ENCODE data around the gene SOX14.

The SOX14 gene

GRCh38 chr3:137770835-137771399 is 6.8 kb downstream of the SOX14 start:
- DNase-seq (ENCODE audit: low read depth, low spot score), result no peak
- H3K9ac ChIP-seq (ENCODE audit: insufficient read length), result no peak overlapping the region
- H3K27ac ChIP-seq, result no peak overlapping the region
- H3K4me3 ChIP-seq, result peak overlapping the region; percentile 26; the same call in 1 of the 2 replicates
- H3K36me3 ChIP-seq (ENCODE audit: insufficient read depth, low read length), result no peaks in the 10 kb centered on the region
- no peaks in the 10 kb centered on the region for H3K9me3 ChIP-seq (ENCODE audit: low read depth, low read length)
- TF ChIP-seq EZH2 (IDR thresholded peaks at IDR 0.05) (peak; percentile 92), FOXP2 (optimal IDR thresholded peaks at IDR 0.05; ENCODE audit: control extremely low read depth, extremely low read length, insufficient read depth) (no peak)

- Histone ChIP-seq H3K27ac (no peak overlapping the region), H3K9me3 (ENCODE audit: low read depth, low read length) (no peaks in the 10 kb centered on the region), H3K4me3 (peak overlapping the region; percentile 26; the same call in 1 of the 2 replicates), H3K36me3 (ENCODE audit: insufficient read depth, low read length) (no peaks in the 10 kb centered on the region), H3K9ac (ENCODE audit: insufficient read length) (no peak overlapping the region)
- DNase-seq (ENCODE audit: low read depth, low spot score), result no peak
- TF ChIP-seq FOXP2 (optimal IDR thresholded peaks at IDR 0.05; ENCODE audit: control extremely low read depth, extremely low read length, insufficient read depth) (no peak), EZH2 (IDR thresholded peaks at IDR 0.05) (peak; percentile 98)
These were observed 7.5 kb downstream of the SOX14 start for GRCh38 chr3:137771401-137772213.

DNA sequence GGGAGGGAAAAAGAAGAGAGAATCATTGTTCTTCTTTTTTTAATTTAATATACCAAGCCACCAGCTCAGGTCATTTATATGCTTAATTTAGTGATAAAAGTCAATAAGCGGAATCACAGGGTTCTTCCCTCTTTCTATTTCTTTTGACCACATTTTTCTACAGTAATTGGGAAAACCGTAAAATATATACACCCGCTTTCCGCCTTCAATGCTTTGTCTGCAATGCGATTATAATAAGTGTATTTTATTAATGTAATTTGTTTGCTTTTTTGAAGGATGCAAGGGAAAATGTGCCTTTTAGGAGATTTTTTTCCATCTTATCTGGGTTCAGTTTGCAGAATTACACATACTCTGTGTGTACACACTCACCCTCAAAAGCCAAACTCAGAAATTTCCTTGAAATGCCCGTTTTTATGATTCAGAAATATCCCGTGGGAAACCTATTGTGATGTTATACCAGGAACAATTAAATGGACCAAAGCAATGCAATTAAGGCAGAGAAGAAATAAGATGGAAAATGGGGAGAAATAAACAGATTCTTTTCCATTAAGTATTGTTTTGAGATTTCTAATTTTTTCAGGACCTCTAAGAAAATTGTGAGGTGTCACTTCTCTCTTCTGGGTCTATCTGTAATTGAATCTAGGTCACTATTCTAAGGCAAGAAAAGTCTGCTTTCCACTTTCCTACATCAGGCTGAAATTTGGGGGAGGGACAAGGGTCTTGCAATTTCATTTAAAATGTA is 8.3 kb downstream of the SOX14 start:
- Histone ChIP-seq H3K27ac (no peak overlapping the region), H3K9ac (ENCODE audit: insufficient read length) (no peak overlapping the region), H3K4me3 (no peak overlapping the region), H3K9me3 (ENCODE audit: low read depth, low read length) (no peaks in the 10 kb centered on the region), H3K36me3 (ENCODE audit: insufficient read depth, low read length) (no peaks in the 10 kb centered on the region)
- TF ChIP-seq EZH2 (IDR thresholded peaks at IDR 0.05), result peak; percentile 29
- no peak for TF ChIP-seq FOXP2 (optimal IDR thresholded peaks at IDR 0.05; ENCODE audit: control extremely low read depth, extremely low read length, insufficient read depth)
- TF ChIP-seq POLR2AphosphoS5 (IDR thresholded peaks at IDR 0.05; ENCODE audit: borderline replicate concordance, low read depth, low read length), result no peak
- no peak for DNase-seq (ENCODE audit: low read depth, low spot score)

DNA sequence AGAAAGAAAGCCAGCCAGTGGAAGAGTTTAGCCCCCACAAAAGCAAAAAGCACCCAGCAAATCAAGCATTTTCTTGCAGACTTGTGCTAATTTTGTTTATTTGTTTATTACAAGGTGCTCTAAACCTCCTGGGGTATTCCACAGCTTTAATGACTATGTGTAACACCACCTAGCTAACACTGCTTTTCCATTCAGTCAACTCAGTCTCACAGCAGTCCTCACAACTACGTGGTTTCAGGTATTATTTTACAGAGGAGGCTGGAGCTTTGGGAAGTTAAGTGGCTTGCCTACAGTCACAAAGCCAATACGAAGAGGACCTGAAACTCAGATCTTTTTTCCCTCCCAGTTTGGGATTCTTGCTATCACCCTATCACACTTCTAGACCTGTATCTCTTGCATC is 14.8 kb downstream of the SOX14 start:
- no peak for TF ChIP-seq FOXP2 (optimal IDR thresholded peaks at IDR 0.05; ENCODE audit: control extremely low read depth, extremely low read length, insufficient read depth)
- DNase-seq (ENCODE audit: low read depth, low spot score), result no peak
- H3K9ac ChIP-seq (ENCODE audit: insufficient read length), result no peak overlapping the region
- H3K27ac ChIP-seq, result no peak overlapping the region
- H3K9me3 ChIP-seq (ENCODE audit: low read depth, low read length), result no peaks in the 10 kb centered on the region
- no peaks in the 10 kb centered on the region for H3K36me3 ChIP-seq (ENCODE audit: insufficient read depth, low read length)
- no peak overlapping the region for H3K4me3 ChIP-seq

GRCh38 chr3:137787529-137787928 is 23.4 kb downstream of the SOX14 start:
- TF ChIP-seq FOXP2 (optimal IDR thresholded peaks at IDR 0.05; ENCODE audit: control extremely low read depth, extremely low read length, insufficient read depth) (no peak), POLR2AphosphoS5 (IDR thresholded peaks at IDR 0.05; ENCODE audit: borderline replicate concordance, low read depth, low read length) (no peak), EZH2 (IDR thresholded peaks at IDR 0.05) (no peak)
- Histone ChIP-seq H3K4me3 (no peak overlapping the region), H3K27ac (no peak overlapping the region), H3K9me3 (ENCODE audit: low read depth, low read length) (no peaks in the 10 kb centered on the region), H3K9ac (ENCODE audit: insufficient read length) (no peak overlapping the region), H3K36me3 (ENCODE audit: insufficient read depth, low read length) (no peaks in the 10 kb centered on the region)
- no peak for DNase-seq (ENCODE audit: low read depth, low spot score)

DNA sequence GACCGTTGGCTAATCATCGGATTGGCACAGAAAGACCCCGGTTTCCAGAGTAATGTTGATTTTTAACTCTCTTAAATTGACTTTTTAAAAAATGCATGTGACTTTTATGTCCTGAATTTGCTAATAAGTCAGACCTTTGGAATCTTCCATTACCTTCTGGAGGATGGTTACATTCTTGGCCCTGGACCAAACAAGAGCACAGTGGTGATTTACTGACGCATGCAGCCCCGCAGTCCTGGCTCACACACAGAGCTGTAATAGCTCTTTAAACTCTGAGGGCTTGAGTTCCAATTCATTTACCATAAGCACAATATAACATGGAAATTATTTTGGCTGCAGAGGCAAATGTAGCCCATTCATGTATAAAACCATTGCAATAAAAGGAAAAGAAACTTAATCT is 25.1 kb downstream of the SOX14 start:
- no peaks in the 10 kb centered on the region for H3K9me3 ChIP-seq (ENCODE audit: low read depth, low read length)
- H3K4me3 ChIP-seq, result no peak overlapping the region
- H3K36me3 ChIP-seq (ENCODE audit: insufficient read depth, low read length), result no peaks in the 10 kb centered on the region
- no peak for DNase-seq (ENCODE audit: low read depth, low spot score)
- no peak overlapping the region for H3K9ac ChIP-seq (ENCODE audit: insufficient read length)
- TF ChIP-seq POLR2AphosphoS5 (IDR thresholded peaks at IDR 0.05; ENCODE audit: borderline replicate concordance, low read depth, low read length), result no peak
- TF ChIP-seq FOXP2 (optimal IDR thresholded peaks at IDR 0.05; ENCODE audit: control extremely low read depth, extremely low read length, insufficient read depth), result no peak
- TF ChIP-seq EZH2 (IDR thresholded peaks at IDR 0.05), result no peak
- no peak overlapping the region for H3K27ac ChIP-seq

DNA sequence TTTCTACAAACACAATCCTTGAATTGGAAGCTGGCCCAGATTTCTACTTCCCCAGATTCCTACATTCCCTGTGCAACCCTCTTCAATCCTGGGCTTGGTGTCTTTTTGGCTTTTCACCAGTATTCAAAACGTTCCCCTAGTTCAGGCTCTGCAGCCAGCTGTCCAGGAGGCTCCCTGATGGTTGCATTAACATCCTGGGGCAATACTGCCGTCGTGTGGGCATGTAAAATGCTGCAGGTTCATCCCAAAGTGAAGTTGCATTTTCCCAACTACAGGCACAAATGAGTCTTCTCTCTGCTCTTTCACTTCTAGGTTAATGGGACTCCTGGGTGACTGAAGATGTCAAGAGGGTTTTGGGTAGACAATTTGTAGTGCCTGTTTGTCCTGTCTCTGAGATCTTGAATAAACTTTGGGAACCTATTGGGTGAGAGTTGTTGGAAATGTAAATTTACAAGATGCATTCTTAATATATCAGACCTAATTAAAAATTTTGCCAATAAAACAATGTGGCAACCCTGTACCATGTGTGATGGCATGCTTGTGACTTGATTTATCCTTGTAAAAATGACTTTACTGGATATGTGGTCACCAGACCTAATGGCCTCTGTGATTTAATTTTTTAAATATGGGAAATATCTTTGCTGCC is 28.6 kb downstream of the SOX14 start:
- Histone ChIP-seq H3K36me3 (ENCODE audit: insufficient read depth, low read length) (no peaks in the 10 kb centered on the region), H3K4me3 (no peak overlapping the region), H3K27ac (no peak overlapping the region), H3K9me3 (ENCODE audit: low read depth, low read length) (no peaks in the 10 kb centered on the region), H3K9ac (ENCODE audit: insufficient read length) (no peak overlapping the region)
- DNase-seq (ENCODE audit: low read depth, low spot score), result peak; percentile 10
- no peak for TF ChIP-seq EZH2 (IDR thresholded peaks at IDR 0.05)
- TF ChIP-seq FOXP2 (optimal IDR thresholded peaks at IDR 0.05; ENCODE audit: control extremely low read depth, extremely low read length, insufficient read depth), result no peak
- no peak for TF ChIP-seq POLR2AphosphoS5 (IDR thresholded peaks at IDR 0.05; ENCODE audit: borderline replicate concordance, low read depth, low read length)

GRCh38 chr3:137796993-137797392 is 32.9 kb downstream of the SOX14 start:
- no peaks in the 10 kb centered on the region for H3K36me3 ChIP-seq (ENCODE audit: insufficient read depth, low read length)
- no peak for DNase-seq (ENCODE audit: low read depth, low spot score)
- H3K9me3 ChIP-seq (ENCODE audit: low read depth, low read length), result no peaks in the 10 kb centered on the region
- H3K4me3 ChIP-seq, result no peak overlapping the region
- TF ChIP-seq POLR2AphosphoS5 (IDR thresholded peaks at IDR 0.05; ENCODE audit: borderline replicate concordance, low read depth, low read length) (no peak), FOXP2 (optimal IDR thresholded peaks at IDR 0.05; ENCODE audit: control extremely low read depth, extremely low read length, insufficient read depth) (no peak), EZH2 (IDR thresholded peaks at IDR 0.05) (no peak)
- H3K9ac ChIP-seq (ENCODE audit: insufficient read length), result no peak overlapping the region
- no peak overlapping the region for H3K27ac ChIP-seq
